HG02884 (cell line): ENCODE measurements around the gene RASSF5.

Experiments used
- ATAC-seq: cut with Tn5 transposase; IDR thresholded peaks from one replicate; pipeline ENCODE4 v1.9.1; 2021; ENCODE audit warnings: mild to moderate bottlenecking, moderate library complexity; ENCODE audit not compliant: unreplicated experiment

The RASSF5 gene

GRCh38 chr1:206513312-206514111, 6.2 kb downstream of the RASSF5 start:
- no peak for ATAC-seq

GRCh38 chr1:206514813-206515387, 7.6 kb downstream of the RASSF5 start:
- no peak for ATAC-seq

GRCh38 chr1:206516728-206516990, 9.3 kb downstream of the RASSF5 start:
- no peak for ATAC-seq

GRCh38 chr1:206517784-206518183, 10.5 kb downstream of the RASSF5 start:
- no peak for ATAC-seq

- ATAC-seq, result no peak
Measured at GRCh38 chr1:206518206-206518605, 10.9 kb downstream of the RASSF5 start.

GRCh38 chr1:206518743-206519142, 11.4 kb downstream of the RASSF5 start:
- ATAC-seq, result no peak

GRCh38 chr1:206521127-206521526, 13.8 kb downstream of the RASSF5 start:
- ATAC-seq, result no peak

GRCh38 chr1:206521694-206522402, 14.5 kb downstream of the RASSF5 start:
- ATAC-seq, result no peak

- ATAC-seq, result no peak
Measured at GRCh38 chr1:206524739-206525364, 17.5 kb downstream of the RASSF5 start.

- no peak for ATAC-seq
Measured at GRCh38 chr1:206526064-206526911, 19.0 kb downstream of the RASSF5 start.

- ATAC-seq, result no peak
Measured at GRCh38 chr1:206529425-206529824, 22.1 kb downstream of the RASSF5 start.

- no peak for ATAC-seq
Measured at GRCh38 chr1:206532368-206532767, 25.0 kb downstream of the RASSF5 start.

- ATAC-seq, result no peak
Measured at GRCh38 chr1:206534552-206534951, 27.2 kb downstream of the RASSF5 start.

- no peak for ATAC-seq
Measured at GRCh38 chr1:206535853-206536188, 28.5 kb downstream of the RASSF5 start.

- ATAC-seq, result no peak
Measured at GRCh38 chr1:206537141-206537540, 29.8 kb downstream of the RASSF5 start.

- ATAC-seq, result no peak
Measured at GRCh38 chr1:206538086-206538770, 30.9 kb downstream of the RASSF5 start.

GRCh38 chr1:206538901-206539640, 31.7 kb downstream of the RASSF5 start:
- ATAC-seq, result no peak

- ATAC-seq, result no peak
Measured at GRCh38 chr1:206540044-206540780, 32.9 kb downstream of the RASSF5 start.

- ATAC-seq, result no peak
Measured at GRCh38 chr1:206541236-206541833, 34.0 kb downstream of the RASSF5 start.
